ENCODE results near the gene ZC3H13.
A peak's percentile ranks its signal among the peaks of the same experiment; 100 is the strongest.

Gene ZC3H13

DNA sequence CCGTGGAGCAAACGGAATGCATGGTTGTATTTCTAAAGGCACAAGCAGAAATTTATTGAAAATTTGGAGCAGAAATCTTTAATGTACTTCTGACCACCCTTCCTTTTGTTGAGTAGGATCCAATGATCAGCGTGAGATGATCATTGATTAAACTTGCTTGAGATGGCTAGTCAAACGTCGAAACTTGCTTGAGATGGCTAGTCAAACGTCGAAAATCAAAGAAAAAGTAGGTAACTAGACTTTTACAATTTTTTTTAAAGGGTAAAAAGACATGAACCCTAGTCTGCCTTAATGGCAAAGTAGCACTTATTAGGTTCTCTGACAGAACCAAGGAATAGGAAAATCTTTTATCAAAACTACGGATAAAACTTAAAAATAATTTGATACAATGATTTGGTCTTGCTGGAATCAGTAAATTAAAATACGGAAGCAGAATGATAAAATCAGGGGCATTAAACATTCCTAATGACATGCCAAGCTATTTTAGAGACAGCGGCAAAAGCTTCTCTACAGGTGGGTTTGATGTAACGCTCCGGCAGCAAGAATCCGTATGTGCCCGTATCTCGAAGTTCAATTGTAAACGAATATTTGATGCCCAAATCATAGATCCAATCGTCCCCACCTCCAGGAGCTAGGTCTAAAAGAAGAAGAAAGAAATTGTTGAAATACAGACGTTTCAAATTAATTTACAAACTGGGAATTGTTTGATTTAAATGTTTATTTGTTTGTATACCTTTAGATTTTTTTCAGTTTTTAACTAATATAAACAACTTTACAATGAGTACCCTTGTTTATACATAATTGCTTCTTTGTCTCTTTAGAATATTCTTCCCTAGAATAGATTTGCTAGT, 841 bp upstream of the ZC3H13 start:
- TF ChIP-seq POLR2AphosphoS5 (IDR thresholded peaks at IDR 0.05; ENCODE audit: low read depth): no peak
- no peak for DNase-seq (ENCODE audit: low read depth in 1 of 2, low spot score in 1 of 2)
- H3K27ac ChIP-seq (replicated peaks): no peak overlapping the region

GRCh38 chr13:46051968-46052318, 603 bp downstream of the ZC3H13 start:
- no peak for DNase-seq (ENCODE audit: low read depth in 1 of 2, low spot score in 1 of 2)
- TF ChIP-seq GABPA (IDR thresholded peaks at IDR 0.05; ENCODE audit: low read depth) (no peak), REST (IDR thresholded peaks at IDR 0.05; ENCODE audit: insufficient replicate concordance, low read depth) (no peak), SPI1 (IDR thresholded peaks at IDR 0.05; ENCODE audit: borderline replicate concordance, low read depth) (no peak), POLR2AphosphoS5 (IDR thresholded peaks at IDR 0.05; ENCODE audit: low read depth) (no peak), CTCF (IDR thresholded peaks at IDR 0.05; ENCODE audit: insufficient read depth, low read length) (no peak)
- Histone ChIP-seq H3K27ac (replicated peaks) (peak overlapping the region; percentile 88), H3K4me3 (replicated peaks; ENCODE audit: insufficient read depth, low read length) (peak overlapping the region; percentile 69), H3K27me3 (ENCODE audit: insufficient read depth, poor library complexity, severe bottlenecking) (no peaks in the 10 kb centered on the region)

More for the DNA sequence above, 841 bp upstream of the ZC3H13 start:
- peak overlapping the region; percentile 69 for H3K4me3 ChIP-seq (replicated peaks; ENCODE audit: insufficient read depth, low read length)
- no peaks in the 10 kb centered on the region for H3K27me3 ChIP-seq (ENCODE audit: insufficient read depth, poor library complexity, severe bottlenecking)

DNA sequence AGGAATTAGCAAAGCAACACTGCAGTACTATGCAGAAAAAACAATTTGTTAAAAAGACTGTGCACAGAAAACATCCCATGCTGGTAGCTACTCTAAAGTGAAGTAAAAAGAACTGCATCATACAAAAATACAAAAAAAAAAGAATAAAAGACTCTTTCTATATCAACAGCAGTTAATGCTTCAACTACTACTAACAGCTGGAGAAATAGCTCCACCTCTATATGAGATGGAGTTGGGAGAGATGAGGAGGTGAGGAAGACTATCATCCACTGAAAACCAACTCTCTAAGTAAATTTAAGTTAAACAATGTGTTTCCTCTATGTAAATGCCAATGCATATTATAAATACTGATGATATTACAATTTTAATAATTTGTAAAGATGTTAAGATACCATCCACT, 1.8 kb downstream of the ZC3H13 start:
- no peaks in the 10 kb centered on the region for H3K27me3 ChIP-seq (ENCODE audit: insufficient read depth, poor library complexity, severe bottlenecking)
- peak overlapping the region; percentile 69 for H3K4me3 ChIP-seq (replicated peaks; ENCODE audit: insufficient read depth, low read length)
- TF ChIP-seq SPI1 (IDR thresholded peaks at IDR 0.05; ENCODE audit: borderline replicate concordance, low read depth) (no peak), REST (IDR thresholded peaks at IDR 0.05; ENCODE audit: insufficient replicate concordance, low read depth) (no peak), CTCF (IDR thresholded peaks at IDR 0.05; ENCODE audit: insufficient read depth, low read length) (no peak), POLR2AphosphoS5 (IDR thresholded peaks at IDR 0.05; ENCODE audit: low read depth) (no peak), GABPA (IDR thresholded peaks at IDR 0.05; ENCODE audit: low read depth) (no peak)
- DNase-seq (ENCODE audit: low read depth in 1 of 2, low spot score in 1 of 2): no peak
- no peak overlapping the region for H3K27ac ChIP-seq (replicated peaks)

DNA sequence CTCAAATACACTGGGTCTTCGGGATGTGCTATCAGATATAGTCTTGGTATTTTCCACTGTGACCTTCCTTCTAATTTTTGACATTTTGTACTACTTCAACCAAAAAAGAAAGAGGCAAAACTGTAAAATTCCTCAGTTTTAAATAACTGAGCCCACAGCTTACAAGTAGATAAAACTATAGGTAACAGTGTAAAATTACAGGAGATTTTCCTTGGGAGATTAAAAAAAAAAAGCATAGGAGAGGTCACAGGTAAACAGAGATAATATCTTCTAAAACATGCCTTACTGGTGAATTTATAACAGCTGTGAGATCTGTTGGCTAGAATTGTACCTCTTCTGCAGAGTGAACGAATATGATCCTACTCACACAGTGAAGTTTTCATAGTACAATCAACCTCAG, 7.1 kb downstream of the ZC3H13 start:
- Histone ChIP-seq H3K27ac (replicated peaks) (no peak overlapping the region), H3K4me3 (replicated peaks; ENCODE audit: insufficient read depth, low read length) (no peak overlapping the region), H3K27me3 (ENCODE audit: insufficient read depth, poor library complexity, severe bottlenecking) (no peaks in the 10 kb centered on the region)
- no peak for DNase-seq (ENCODE audit: low read depth in 1 of 2, low spot score in 1 of 2)
- TF ChIP-seq CTCF (IDR thresholded peaks at IDR 0.05; ENCODE audit: insufficient read depth, low read length) (no peak), REST (IDR thresholded peaks at IDR 0.05; ENCODE audit: insufficient replicate concordance, low read depth) (no peak), SPI1 (IDR thresholded peaks at IDR 0.05; ENCODE audit: borderline replicate concordance, low read depth) (no peak), POLR2AphosphoS5 (IDR thresholded peaks at IDR 0.05; ENCODE audit: low read depth) (no peak), GABPA (IDR thresholded peaks at IDR 0.05; ENCODE audit: low read depth) (no peak)
